GM12878 (cell line): ENCODE results near the gene TLCD3B. TPM values are rescaled to one million over a fixed set of nuclear protein-coding genes. Genes with fewer than 3 reads are reported as not detected.

Experiments used
- ATAC-seq: fragments of 200-7000 bp; cut with Tn5 transposase; 3 replicates; pipeline ENCODE4 v1.9.1; 2020; ENCODE audit warnings: mild to moderate bottlenecking, moderate library complexity
- BruUV-seq: library from RNA; stranded (reverse); fragments of 400-500 nt; replicated peaks from 2 replicates; lab custom pipeline; 2021; lab: Mats Ljungman, UMichigan
- CTCF ChIA-PET: fragments of 300-600 bp; sonication (Branson Sonifier 250); formaldehyde crosslinking; extraction: SDS; loops from one replicate; lab custom pipeline; 2021; ENCODE audit warnings: inconsistent platforms; lab: Yijun Ruan, JAX
- POLR2A ChIA-PET: fragments of 350-600 bp; formaldehyde crosslinking; extraction: SDS; loops from one replicate; lab custom pipeline; 2021; ENCODE audit warnings: inconsistent platforms; lab: Charles Lee
- RAD21 ChIA-PET: fragments of 300-600 bp; sonication (Branson Sonifier 250); formaldehyde crosslinking; loops from one replicate; lab custom pipeline; 2023; ENCODE audit warnings: antibody characterized with exemption; ENCODE audit not compliant: unreplicated experiment; lab: Charles Lee
- SMC1A ChIA-PET: fragments of 300-600 bp; sonication (Branson Sonifier 250); formaldehyde crosslinking; loops from one replicate; lab custom pipeline; 2023; ENCODE audit not compliant: unreplicated experiment, uncharacterized antibody; lab: Charles Lee
- DNase-seq: peaks from one replicate; pipeline ENCODE4 v3.0.0-alpha.2; 2011; ENCODE audit warnings: low read depth, low spot score
- FAIRE-seq: peaks from 3 replicates; lab custom pipeline; 2011; peaks lifted over from hg19 to GRCh38; lab: Jason Lieb, UNC
- H2AFZ ChIP-seq: 2 replicates; pipeline ENCODE4 v1.6.0; 2011; ENCODE audit warnings: low read depth, low read length, control low read depth; ENCODE audit not compliant: control insufficient read depth
- H3K27ac ChIP-seq: 2 replicates; pipeline ENCODE4 v1.5.1; 2011; ENCODE audit warnings: control low read depth; ENCODE audit not compliant: control insufficient read depth, insufficient read depth
- H3K27me3 ChIP-seq, 2 experiments: replicated peaks in 1 of 2; 2 replicates each; pipeline versions ENCODE4 v1.6.0 to v1.6.1; 2011; ENCODE audit warnings: low read length in 1 of 2; ENCODE audit not compliant: control insufficient read depth in 2 of 2, insufficient read depth in 2 of 2
- H3K36me3 ChIP-seq, 2 experiments: 2 replicates each; pipeline ENCODE4 v1.5.1; 2011; ENCODE audit warnings: low read length in 1 of 2; ENCODE audit not compliant: control insufficient read depth in 2 of 2, insufficient read depth in 2 of 2
- H3K4me1 ChIP-seq: 2 replicates; pipeline ENCODE4 v1.6.1; 2011; ENCODE audit warnings: mild to moderate bottlenecking, low read length, moderate library complexity, mixed read lengths; ENCODE audit not compliant: control insufficient read depth, insufficient read depth
- H3K4me2 ChIP-seq: 2 replicates; pipeline ENCODE4 v1.6.0; 2011; ENCODE audit warnings: control low read depth; ENCODE audit not compliant: control insufficient read depth, insufficient read depth
- H3K4me3 ChIP-seq: fragments of 200-600 bp; sonication (generic); 2 replicates; pipeline ENCODE4 v1.5.1; 2016
- H3K79me2 ChIP-seq: 2 replicates; pipeline ENCODE4 v1.6.0; 2011; ENCODE audit warnings: low read length; ENCODE audit not compliant: control insufficient read depth, insufficient read depth
- H3K9ac ChIP-seq: 2 replicates; pipeline ENCODE4 v1.8.0; 2011; ENCODE audit warnings: low read length, control low read depth, mixed read lengths; ENCODE audit not compliant: control insufficient read depth, insufficient read depth
- H3K9me3 ChIP-seq: replicated peaks from 3 replicates; pipeline ENCODE4 v1.5.1; 2011; ENCODE audit warnings: mild to moderate bottlenecking, low read length; ENCODE audit not compliant: control insufficient read depth, insufficient read depth
- H4K20me1 ChIP-seq: 2 replicates; pipeline ENCODE4 v1.6.0; 2011; ENCODE audit not compliant: control insufficient read depth, insufficient read depth
- LARP7 ChIP-seq: fragments of 450-650 bp; IDR thresholded peaks from 2 replicates; pipeline ENCODE4 v1.6.1; 2017; ENCODE audit warnings: mild to moderate bottlenecking
- NFYB ChIP-seq: IDR thresholded peaks from 2 replicates; pipeline ENCODE4 v1.6.1; 2011; ENCODE audit warnings: low read depth, mild to moderate bottlenecking, low read length, improper control_type of control experiment, moderate library complexity; ENCODE audit not compliant: insufficient read depth
- RCOR1 ChIP-seq: conservative IDR thresholded peaks from 2 replicates; pipeline ENCODE4 v1.6.1; 2012; ENCODE audit warnings: low read depth, low read length, improper control_type of control experiment
- WGBS: methylation state at CpG from one replicate; pipeline ENCODE4 v1.1.6; 2016; ENCODE audit warnings: low lambda C conversion rate; ENCODE audit not compliant: insufficient replicate concordance, insufficient coverage; ENCODE audit errors: missing lambda C conversion rate; 5-methylcytosine and 5-hydroxymethylcytosine counted together
- in situ Hi-C: fragments of 300-500 bp; cut with MboI; formaldehyde crosslinking; loops from 9 replicates; pipeline ENCODE4 v1.14.3; 2018; ENCODE audit warnings: mixed read lengths
- intact Hi-C: fragments of 100-400 bp; cut with micrococcal nuclease; formaldehyde crosslinking; loops from one replicate; pipeline ENCODE4 v1.14.2; 2022; ENCODE audit not compliant: unreplicated experiment
- polyA plus RNA-seq, 11 experiments: library from polyadenylated mRNA; depleted of rRNA in 4 of 11; unstranded in 6 of 11; stranded (reverse) in 5 of 11; fragments of >200 nt; fragmentation: Nextera tagmentation in 4 of 11; fragmentation: Illumina TruSeq in 1 of 11; extraction: Ambion mirVana in 4 of 11; extraction: Trizol in 1 of 11; gene quantifications; 1 replicate in 1 of 11; 2 replicates in 10 of 11; pipeline versions ENCODE4 v1.2.1 to v1.2.3, GENCODE V29; 2011 to 2016; ENCODE audit warnings: inconsistent platforms in 2 of 11, missing spikeins in 2 of 11, low read depth in 1 of 11
- total RNA-seq, 4 experiments: library from RNA; depleted of rRNA in 3 of 4; stranded (reverse); fragments of >200 nt in 3 of 4; fragmentation: Illumina TruSeq in 1 of 4; extraction: Trizol in 1 of 4; gene quantifications; 2 replicates each; pipeline versions ENCODE4 v1.2.1 to v1.2.3, GENCODE V29; 2013 to 2021
- TF ChIP-seq, protein P1 (sequence below): fragments of 150-350 bp; IDR thresholded peaks from 2 replicates; pipeline ENCODE4 v1.6.1; 2016; ENCODE audit warnings: low read depth, low read length

The TLCD3B gene
- total and polyA plus RNA-seq, 10 of the 15 experiments (the other 5 are each of a cell fraction or from before 2014, with no cell fraction given): 0.05 to 0.51 (median 0.18) TPM; not detected in 4

- ATAC-seq (no peak), FAIRE-seq (no peak)
- BruUV-seq: no TSS peak
- ChIA-PET SMC1A (interaction anchor here (1.2 kb wide), 1 partner anchor 9 kb away, joined by 3 read pairs; no protein-coding TSS in a partner anchor), POLR2A (no interaction called here)
- no peak overlapping the region for H3K4me3 ChIP-seq
- H3K36me3 ChIP-seq: no peaks in the 10 kb centered on the region
- no peaks in the 10 kb centered on the region for H3K9me3 ChIP-seq
- no peak overlapping the region for H3K27ac ChIP-seq
- TF ChIP-seq, protein P1, sequence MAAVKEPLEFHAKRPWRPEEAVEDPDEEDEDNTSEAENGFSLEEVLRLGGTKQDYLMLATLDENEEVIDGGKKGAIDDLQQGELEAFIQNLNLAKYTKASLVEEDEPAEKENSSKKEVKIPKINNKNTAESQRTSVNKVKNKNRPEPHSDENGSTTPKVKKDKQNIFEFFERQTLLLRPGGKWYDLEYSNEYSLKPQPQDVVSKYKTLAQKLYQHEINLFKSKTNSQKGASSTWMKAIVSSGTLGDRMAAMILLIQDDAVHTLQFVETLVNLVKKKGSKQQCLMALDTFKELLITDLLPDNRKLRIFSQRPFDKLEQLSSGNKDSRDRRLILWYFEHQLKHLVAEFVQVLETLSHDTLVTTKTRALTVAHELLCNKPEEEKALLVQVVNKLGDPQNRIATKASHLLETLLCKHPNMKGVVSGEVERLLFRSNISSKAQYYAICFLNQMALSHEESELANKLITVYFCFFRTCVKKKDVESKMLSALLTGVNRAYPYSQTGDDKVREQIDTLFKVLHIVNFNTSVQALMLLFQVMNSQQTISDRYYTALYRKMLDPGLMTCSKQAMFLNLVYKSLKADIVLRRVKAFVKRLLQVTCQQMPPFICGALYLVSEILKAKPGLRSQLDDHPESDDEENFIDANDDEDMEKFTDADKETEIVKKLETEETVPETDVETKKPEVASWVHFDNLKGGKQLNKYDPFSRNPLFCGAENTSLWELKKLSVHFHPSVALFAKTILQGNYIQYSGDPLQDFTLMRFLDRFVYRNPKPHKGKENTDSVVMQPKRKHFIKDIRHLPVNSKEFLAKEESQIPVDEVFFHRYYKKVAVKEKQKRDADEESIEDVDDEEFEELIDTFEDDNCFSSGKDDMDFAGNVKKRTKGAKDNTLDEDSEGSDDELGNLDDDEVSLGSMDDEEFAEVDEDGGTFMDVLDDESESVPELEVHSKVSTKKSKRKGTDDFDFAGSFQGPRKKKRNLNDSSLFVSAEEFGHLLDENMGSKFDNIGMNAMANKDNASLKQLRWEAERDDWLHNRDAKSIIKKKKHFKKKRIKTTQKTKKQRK: no peak
- TF ChIP-seq LARP7 (no peak), RCOR1 (no peak), NFYB (no peak)
- TF ChIP-seq, all 136 proteins: peak for 0
- intact Hi-C loops (loop anchor here (5.0 to 10.0 kb wide), 3 partner anchors 119 to 321 kb away; partner anchors contain the start of genes ASPHD1 and PAGR1), in situ Hi-C loops (loop anchor here (25.0 kb wide), 1 partner anchor 911 kb away; no protein-coding TSS in a partner anchor)
- Histone ChIP-seq H3K4me1 (0 out of 2 replicates have a peak, but pooled peaks cover 2% of the 10 kb centered on the region), H3K4me2 (no peak overlapping the region), H3K9ac (no peak overlapping the region), H3K79me2 (no peaks in the 10 kb centered on the region), H4K20me1 (no peaks in the 10 kb centered on the region; the same call in 1 of the 2 replicates), H3K27me3 (peaks cover 0 to 6% of the 10 kb centered on the region in 2 experiments; a peak in 2 of 4 replicates), H2AFZ (no peak overlapping the region)
- 31% methylated on average over 11 of the region's 11 CpGs for WGBS
- no peak for DNase-seq
- ChIA-PET RAD21 (no interaction called here), CTCF (interaction anchor here (0.7 to 1.4 kb wide), 5 partner anchors 8 to 175 kb away, joined by 3 to 6 read pairs (median 3); no protein-coding TSS in a partner anchor)
Measured at GRCh38 chr16:30023586-30023985, 7.5 kb downstream of the TLCD3B start.
